Skeletal muscle cell (primary cell): ENCODE results near the gene TMEM175.
"Not testable (repeated sequence)": the region's sequence is repeated elsewhere in the genome, so short reads cannot be mapped to it uniquely, and the experiment has no call there.

Experiments
- DNase-seq: peaks from one replicate; pipeline ENCODE4 v3.0.0-alpha.2; 2010; ENCODE audit warnings: low read depth
- H3K4me3 ChIP-seq: 2 replicates; pipeline ENCODE4 v1.5.1; 2011; ENCODE audit warnings: low read depth, mild to moderate bottlenecking, control low read depth, low read length, moderate library complexity

Gene TMEM175

DNA sequence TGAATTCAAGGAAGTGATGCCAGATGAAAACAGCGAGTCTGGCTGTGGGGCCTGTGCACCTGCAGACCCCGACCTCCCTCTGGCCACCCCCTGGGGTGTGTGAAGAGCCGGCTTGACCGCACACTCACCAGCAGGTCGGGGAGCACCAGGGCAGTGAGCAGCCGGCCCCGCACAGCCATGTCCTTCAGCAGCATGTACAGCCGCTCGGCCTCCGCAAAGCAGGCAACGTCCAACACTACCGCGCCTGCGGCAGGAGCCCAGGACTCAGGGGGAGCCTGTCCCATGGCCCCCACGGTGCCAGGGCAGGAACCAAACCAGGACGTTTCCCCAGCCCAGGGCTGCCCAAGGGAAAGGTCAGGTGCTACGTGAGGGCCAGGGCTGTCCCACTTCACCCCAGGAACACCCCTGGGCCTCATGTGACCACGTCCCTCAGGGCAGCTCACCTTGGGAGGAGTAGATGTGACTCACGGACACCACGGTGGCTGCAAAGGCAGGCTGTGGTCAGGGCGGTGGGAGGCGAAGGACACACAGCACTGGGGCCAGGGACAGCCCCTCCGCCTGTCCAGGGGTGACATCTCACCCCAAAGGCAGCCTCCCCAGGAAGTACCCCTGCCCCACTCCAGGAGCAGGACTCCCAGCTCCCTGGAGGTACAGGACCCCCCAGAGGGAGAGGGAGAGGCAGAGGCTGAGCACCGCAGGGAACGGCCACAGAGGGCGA, 32.9 kb downstream of the TMEM175 start:
- no peak overlapping the region for H3K4me3 ChIP-seq
- no peak for DNase-seq

DNA sequence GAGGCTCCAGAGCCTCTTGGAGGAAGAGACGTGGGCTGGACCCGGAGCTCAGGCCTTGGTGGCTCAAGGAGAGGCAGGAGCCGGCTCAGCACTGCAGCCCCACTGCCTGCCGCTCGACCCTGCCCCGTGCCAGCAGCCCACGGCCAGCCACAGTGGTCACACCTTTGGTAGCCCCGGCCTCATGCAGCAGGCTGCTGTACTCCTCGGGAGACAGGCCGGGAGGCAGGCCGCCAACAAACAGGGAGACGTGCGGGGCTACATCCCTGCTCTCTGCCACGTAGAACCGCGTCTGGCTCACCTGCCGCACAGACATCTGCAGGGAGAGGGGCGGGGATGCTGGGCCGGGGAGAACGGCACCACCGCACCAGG, 33.5 kb downstream of the TMEM175 start:
- no peak for DNase-seq
- no peak overlapping the region for H3K4me3 ChIP-seq

DNA sequence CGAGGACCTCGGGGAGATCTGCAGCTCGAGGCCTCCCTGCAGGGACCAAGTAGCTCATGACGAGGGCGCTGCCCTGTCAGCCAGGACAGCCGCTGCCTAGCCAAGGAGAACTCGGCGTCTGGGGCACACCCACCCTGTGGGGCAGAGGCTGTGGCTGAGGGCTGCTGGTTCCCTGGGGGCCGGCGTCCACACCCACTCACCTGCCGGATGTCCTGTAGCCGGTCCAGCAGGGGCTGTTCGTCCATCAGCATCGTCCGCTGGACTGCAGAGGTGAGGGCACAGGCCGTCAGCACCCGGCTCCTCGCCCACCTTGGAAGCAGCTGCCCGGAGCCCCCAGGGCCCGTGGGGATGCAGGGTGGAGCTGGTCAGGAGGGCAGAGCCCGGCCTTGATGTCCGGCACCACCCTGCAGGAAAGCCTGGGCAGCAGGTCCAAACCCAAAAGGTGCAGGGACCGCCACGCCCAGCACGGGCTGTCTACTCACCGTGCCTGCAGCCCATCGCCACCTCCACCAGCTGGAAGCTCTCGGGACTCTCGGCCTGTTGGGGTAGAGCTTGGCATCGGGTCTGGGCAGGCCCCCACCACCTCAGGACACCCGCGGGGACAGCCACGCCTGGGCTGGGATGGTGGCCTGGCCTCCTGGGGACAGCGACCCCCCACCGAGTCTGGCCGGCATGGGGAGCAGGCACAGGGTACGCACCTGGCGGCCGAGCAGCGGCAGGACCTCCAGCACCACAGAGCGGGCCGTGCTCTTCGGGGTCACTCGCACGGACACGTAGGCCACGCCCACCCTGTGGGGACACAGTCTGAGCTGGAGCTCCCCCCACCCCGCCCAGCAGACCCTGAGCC, 34.2 kb downstream of the TMEM175 start:
- no peak overlapping the region for H3K4me3 ChIP-seq
- no peak for DNase-seq

DNA sequence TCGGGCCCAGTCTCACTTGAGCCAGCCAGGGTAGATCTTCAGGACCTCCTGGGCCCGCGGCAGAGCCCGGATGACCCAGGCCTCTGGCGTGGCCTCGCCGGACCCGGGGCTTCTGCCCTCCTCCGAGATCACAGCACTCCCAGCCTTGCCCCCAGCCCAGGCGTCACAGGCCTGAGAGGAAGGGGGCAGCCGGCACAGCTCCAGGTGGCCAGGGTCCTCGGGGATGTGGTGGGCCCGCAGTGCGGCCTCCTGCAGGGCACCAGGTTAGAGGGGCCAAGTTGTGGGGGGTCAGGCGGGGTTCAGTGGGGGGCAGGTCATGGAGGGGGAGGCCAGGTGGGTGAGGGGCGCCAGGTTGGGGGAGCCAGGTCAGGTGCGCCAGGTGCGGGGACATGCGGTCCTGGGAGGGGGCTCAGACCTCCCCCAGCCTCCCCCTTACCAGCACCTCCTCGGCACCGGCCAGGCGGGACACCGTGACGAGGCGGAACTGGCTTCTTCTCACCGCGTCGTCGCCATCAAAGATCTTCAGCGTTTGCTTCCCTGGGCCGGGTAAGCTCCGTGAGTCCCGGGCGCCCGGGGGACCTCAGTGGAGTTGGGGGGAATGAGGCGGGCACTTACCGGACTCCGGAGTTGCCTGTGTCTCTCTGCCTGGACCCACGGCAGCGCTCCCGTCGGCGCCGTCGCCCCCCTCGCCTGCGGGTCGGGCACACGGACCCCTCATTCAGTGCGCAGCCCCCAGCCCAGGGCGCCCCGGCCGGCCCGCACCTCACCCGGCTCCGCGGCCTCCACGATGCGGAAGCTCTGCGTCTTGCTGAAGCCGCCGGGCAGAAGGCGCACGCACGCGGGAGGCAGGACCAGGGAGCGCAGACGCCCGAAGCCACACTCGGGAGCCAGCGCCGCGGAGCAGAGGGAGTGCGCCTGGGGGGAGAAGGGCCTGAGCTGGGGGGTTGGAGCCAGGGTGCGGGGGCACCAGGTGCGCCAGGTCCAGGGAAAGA, 35.1 kb downstream of the TMEM175 start:
- H3K4me3 ChIP-seq = peak overlapping the region; percentile 18
- DNase-seq = no peak

DNA sequence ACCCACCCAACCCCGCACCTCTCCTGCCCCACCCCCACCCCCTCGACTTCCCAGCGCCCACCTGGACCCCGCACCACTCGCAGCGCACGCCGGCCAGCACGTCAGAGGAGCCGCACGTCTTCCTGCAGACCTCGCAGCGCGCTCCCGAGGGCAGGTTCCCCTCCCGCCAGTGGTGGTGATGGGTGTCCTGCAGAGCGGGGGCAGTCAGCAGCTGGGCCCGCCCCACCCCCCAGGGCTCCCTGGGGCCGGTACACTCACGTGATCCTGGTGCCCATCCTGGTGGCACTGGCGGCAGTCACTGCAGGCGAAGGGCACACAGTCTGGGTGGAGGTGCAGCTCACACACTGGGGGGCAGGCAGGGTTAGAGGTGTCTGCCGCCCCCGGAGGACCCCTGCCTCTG, 36.0 kb downstream of the TMEM175 start:
- no peak overlapping the region for H3K4me3 ChIP-seq
- no peak for DNase-seq

DNA sequence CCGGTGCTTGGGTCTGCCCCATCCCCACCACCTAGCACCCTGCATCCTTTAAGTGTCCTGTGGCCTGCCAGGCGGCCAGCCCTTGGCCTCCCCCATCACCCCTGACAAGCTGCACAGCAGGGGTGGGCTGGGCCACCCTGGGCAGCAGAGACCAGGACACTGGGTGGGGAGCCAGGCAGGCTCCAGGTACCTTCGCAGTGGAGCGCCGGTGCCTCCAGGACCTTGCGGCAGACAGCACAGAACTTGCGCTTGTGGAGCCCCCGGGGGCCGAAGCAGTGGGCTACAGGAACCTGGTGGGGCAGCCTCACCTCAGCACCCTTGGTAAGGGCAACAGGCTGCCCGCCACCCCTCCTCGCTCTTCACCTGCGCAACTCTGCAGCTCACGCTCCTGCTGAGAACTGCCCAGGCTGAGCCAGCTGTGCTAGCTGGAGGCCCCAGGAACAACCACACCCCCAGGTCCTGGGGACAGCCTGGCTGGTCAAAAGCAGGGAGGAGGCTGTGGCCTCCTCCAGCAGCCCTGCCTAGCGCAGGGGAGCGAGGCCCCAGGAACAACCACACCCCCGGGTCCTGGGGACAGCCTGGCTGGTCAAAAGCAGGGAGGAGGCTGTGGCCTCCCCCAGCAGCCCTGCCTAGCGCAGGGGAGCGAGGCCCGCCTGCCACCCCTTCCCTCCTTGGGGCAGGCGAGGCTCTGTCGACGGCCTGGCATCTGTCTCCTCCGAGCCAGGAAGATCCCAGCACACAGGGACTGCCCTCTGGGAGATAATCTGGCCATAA, 36.5 kb downstream of the TMEM175 start:
- no peak overlapping the region for H3K4me3 ChIP-seq
- DNase-seq = no peak

DNA sequence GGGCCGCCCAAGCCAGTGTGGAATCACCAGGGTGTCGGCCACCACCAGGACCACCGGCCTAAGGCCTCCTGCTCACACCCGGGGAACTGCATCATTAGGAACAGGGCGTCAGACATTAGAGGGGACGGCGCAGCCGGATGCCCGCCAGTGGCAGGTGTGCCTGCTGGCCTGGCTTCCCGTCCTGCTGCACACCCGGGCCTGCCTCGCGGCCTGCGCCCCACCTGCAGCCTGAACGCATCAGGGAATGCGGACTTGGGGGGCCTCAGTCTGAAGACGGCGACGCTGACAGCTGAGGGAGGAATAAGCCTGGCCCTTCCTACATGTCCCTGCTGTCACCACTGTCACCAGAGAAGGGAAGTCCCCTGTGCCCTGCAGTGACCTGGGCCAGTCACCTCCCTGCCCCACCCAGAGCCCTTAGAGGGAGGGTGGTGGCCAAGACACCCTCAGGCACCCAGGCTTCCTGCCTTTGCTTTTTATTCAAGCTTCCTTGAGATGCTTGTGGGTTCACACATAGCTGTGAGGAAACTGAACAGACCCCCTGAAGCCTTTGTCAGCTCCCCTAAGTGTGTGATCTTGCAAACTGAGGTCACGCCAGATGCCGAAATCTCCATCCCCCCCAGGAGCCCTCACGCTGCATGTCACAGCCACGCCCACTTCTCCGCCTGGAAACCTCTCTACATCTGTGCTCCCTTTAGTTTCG, 37.9 kb downstream of the TMEM175 start:
- no peak overlapping the region for H3K4me3 ChIP-seq
- DNase-seq = no peak

DNA sequence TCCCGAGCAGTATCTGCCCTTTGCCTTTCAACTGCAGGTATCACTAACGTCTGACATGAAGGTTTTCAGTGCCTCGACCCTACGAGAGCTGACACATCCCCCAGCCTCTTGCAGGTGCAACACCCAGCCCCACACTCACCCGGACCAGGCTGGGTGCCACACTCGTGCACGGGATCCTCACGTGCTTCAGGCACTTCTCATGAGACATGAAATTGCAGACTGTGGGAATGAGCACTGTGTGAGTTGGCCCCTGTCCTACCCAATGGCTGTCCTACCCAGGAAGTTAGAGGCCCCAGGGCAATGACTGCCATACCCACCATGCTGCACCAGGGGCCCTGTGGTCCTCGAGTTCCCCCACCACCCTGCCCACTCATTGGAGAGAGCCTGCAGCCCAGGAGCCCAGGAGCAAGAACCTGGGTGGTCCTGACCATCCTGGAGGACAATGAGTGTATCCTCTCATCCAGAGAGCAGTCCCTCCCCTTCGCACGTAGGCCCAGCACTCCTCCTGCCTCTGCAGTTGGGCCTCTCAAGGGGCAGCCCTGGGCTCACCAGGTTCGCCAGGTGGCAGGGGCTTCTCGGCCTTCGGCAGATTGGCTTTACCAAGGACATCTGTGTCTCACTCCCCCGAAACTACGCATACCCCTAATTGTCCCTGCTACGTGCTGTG, 38.7 kb downstream of the TMEM175 start:
- no peak overlapping the region for H3K4me3 ChIP-seq
- DNase-seq = no peak

DNA sequence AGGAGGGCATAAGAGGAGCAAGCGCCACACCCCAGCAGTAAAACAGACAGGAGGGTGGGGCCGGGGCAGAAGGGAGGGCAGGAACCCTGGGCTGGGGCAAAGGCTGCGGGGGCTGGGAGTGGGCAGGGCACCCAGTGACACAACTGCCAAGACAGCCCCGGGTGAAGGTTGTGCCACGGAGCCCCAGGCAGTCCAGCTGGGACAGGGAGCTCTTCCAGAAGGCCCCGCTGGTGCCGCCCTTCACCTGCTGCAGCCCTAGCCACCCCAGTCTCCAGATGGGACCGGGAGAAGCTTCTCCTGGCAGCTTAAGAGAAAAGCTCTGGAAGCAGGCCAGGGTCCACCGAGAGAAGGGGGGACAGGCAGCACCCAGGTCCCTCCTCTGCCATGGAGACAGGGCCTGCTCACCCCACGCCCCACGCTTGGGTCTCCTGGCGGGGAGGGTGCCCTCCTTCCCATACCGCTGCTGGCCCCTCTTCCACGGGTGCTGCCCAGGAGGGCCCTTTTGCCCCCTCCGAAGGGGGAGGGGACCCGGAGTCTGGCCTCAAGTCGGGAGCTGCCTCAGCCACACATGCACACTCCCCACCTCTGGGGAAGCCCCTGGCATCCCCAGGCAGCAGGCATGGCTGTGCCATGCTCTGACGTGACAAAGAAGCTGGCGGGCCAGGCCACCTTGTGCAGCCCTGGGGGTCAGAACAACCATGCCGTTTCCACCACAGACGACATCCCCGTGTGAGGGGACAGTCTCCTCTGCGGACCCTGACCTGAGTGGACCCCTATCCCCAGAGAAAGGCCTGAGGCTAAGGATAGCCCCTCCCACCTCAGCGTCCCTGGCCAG, 39.6 kb downstream of the TMEM175 start:
- H3K4me3 ChIP-seq = peak overlapping the region; percentile 78
- DNase-seq = no peak

DNA sequence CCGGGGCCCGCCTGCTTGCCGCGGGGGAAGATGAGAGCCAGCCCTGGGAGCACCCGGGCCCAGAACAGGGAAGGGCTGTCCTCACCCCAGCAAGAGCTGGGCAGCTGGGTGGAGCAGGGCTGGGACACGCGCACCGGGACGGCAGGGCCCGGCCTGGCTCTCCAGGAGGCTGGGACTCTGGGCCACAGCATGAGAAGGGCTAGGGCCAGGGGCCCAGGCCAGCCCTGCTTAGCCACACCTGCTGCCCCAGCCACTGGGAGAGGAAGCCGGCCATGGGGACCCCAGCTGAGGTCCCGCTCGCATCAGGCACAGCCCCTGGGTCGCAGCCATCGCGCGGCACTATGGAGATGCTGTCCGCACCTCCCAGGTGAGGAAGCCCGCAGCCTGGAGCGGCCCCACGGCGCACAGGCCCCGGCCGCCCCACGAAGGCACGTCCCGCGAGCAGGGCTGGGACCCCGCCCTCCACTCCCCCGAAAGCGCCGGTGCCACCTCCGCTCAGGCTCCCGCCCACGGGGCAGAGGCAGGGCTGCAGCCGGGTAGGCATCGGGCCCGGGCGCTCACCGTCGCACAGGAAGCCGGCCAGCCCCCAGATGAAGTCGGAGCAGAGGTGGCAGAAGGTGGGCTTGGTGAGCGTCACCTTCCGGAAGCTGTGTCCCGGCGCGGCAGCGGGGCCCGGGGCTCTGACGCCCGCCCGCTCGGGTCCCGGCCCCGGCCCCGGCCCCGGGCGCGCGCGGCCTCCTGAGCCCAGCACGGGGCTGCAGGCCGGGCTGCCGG, 40.6 kb downstream of the TMEM175 start:
- peak overlapping the region; percentile 78 for H3K4me3 ChIP-seq
- no peak for DNase-seq

DNA sequence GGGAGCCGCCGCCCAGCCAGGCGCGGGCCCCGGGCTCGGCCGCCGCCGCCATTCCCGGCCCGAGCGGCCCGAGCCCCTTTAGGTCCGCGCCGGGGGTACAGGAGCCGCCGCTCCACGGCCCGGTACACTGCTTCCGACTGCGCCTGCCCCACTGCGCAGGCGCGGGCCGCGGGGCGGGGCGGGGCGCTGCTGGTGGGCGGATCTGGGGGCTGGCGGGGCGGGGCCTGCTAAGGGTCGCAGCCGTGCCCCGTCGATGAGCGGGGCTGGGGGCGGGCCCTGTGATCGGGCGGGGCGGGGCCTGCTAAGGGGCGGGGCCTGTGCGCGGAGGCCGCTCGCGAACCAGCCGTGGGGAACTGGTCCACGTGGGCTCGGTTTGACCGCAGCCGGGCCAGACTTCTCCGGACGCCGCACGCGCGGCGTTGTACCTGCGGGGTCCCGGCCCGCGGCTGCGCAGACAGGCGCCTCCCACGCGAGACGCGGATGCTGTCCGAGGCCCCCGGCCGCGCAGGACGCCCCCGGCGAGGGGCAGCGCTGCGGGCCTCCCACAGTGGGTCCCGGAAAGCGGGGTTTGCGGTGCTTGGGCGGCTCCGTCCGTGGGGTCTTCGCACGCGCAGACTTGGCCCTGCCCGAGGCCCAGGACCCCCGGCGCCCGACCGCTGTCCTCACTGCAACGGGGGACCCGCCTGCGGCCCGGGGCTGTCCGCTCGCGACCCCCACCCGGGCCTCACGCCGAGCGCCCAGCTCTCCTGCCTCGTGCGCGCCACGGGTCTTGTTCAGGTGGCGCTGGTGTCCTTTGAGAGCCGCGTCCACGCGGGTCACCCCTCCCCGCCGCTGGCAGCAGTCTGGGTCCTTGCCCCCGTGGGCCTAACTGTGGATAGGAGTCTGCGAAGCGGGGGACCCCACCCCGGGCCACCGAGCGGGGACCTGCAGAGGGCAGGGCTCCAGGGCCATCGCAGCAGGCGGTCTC, 41.5 kb downstream of the TMEM175 start, which contains the start of gene DGKQ:
Gene DGKQ, minus strand, starts transcription at position 139 of the 967 bp plus-strand sequence. Its CDS starts 87 bp downstream, at position 52.
- H3K4me3 ChIP-seq = peak within 1 kb of the TSS; percentile 78
- DNase-seq = no peak

DNA sequence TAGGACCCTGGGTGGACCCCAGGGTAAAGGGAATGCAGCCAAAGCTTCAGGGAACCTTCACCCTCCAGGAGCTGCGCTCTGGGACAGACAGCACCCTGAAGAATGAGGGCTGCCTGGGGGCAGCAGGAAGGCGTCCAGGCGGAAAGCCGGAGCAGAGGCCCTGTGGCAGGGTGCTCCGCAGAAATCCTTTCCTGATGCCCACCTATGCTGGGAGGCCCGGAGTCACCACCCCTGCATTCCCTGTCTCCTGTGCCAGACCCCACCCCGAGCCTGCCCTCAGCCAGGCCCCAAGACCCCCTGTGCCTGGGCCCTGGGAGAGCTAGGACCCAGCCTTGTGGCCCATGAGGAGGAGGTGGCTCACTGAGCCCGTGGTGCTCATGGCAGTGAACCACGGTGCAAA, 42.4 kb downstream of the TMEM175 start:
- DNase-seq = no peak
- no peak overlapping the region for H3K4me3 ChIP-seq

DNA sequence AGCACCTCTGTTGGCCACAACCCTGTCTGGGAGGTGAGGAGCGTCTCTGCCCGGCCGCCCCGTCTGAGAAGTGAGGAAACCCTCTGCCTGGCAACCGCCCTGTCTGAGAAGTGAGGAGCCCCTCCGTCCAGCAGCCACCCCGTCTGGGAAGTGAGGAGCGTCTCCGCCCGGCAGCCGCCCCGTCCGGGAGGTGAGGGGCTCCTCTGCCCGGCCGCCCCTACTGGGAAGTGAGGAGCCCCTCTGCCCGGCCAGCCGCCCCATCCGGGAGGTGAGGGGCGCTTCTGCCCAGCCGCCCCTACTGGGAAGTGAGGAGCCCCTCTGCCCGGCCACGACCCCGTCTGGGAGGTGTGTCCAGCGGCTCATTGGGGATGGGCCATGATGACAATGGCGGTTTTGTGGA, 43.8 kb downstream of the TMEM175 start:
- H3K4me3 ChIP-seq, DNase-seq: not testable (repeated sequence)

DNA sequence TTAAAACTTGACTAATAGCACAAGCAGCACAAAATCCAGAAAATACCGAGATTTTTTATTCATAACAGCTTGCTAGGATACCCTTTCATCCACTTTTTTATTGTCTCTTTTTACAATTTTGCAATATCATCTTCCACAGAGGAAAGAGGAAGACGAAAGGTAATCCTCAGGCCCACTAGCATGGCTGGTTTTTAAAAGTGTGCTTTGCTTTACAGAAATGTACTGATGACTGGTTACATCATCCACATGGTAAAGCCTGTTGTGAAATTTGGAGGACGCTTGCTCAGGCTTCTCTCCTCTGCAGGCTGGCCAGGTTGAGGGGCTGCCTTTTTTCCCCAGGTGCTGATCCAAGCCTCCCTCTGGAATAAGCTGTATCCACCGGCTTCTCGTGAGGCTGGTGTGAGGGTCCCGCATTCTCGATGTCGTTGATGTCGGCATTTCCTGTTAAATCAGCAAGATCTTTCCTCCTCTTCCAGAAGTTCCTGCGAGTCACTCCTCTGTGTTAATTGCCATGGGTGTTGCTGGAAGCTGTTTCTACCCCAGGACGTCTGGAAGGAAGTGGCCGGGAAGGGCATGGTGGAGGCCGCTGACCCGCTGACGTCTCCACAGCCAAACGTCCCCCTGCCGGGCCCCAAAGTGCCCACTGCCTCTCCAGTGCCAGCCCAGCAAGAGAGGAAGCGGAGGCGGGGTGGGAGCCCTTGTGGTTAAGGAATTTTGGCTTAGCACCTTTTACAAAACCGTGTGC, 46.9 kb downstream of the TMEM175 start:
- H3K4me3 ChIP-seq = no peak overlapping the region
- no peak for DNase-seq

DNA sequence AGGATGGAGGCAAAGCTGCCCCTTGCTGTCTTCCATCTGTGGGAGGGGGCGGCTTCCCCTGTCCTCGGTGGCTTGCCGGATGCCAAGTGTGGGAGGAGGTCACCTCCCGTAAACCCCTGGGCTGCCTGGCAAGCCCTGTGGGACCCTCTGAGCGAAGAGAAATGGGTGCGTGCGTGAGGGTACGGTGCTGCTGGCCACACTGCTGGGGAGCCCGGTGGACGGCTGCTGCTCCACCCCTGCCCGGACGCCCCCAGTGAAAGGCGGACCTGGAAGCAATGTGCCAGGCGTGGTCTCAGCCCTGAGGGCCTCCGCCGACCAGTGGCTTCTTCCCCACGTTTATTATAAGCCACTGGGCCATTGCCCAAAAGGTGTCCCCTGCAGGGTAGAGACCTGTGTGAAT, 50.0 kb downstream of the TMEM175 start:
- no peak for DNase-seq
- no peak overlapping the region for H3K4me3 ChIP-seq
